ENCODE results near the gene SYTL1. TPM values are rescaled to one million over a fixed set of nuclear protein-coding genes. Genes with fewer than 3 reads are reported as not detected.

SYTL1 gene
- total RNA-seq, 3 donors from 2014 or later (not counting 1 experiment from before 2014, with no cell fraction given): 244 to 312 (median 273) TPM

DNA sequence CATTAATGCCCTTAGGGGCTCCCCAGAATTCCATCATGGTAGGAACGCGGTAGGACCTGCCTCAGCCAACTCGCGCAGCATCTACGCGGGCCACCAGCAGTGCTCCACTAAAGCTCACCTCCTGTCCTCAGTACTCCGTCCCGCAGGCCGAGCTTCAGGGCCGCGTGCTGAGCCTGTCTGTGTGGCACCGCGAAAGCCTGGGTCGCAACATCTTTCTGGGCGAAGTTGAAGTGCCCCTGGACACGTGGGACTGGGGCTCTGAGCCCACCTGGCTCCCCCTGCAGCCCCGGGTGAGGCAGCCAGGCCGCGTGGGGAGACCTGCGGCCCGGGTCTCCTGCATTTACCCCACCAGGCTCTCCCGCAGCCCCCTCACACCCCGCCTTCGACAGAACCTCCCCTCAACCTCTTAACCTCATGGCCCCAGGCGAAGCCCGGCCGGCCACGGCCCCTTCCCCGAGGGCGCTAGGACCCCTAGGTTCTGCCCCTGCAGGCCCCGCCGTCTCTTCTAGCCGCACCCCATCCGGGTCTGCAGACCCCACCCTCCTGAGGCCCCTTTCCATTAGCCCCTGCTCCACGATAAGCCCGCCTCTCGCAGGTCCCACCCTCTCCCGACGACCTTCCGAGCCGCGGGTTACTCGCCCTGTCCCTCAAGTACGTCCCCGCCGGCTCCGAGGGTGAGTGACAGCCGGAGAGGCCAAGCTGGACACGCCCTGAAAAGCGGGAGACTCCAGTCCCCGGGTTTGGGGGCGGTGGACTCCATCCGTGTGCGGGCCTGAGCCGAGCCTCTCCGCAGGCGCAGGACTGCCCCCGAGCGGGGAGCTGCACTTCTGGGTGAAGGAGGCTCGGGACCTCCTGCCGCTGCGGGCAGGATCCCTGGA is 9.1 kb downstream of the SYTL1 start:
- Mint-ChIP-seq H3K4me1 (peaks cover 21 to 27% of the 10 kb centered on the region in 2 donors), H3K27ac (no peak overlapping the region), H3K36me3 (no peaks in the 10 kb centered on the region), H3K27me3 (ENCODE audit: low read depth in 2 of 2) (no peaks in the 10 kb centered on the region), H3K9me3 (no peaks in the 10 kb centered on the region), H3K4me3 (no peak overlapping the region)
- H3K27ac ChIP-seq (ENCODE audit: low read length): no peak overlapping the region
- H3K9me3 ChIP-seq (ENCODE audit: control insufficient read depth, insufficient read depth, low read length): no peaks in the 10 kb centered on the region
- WGBS (ENCODE audit: insufficient coverage): 95% methylated on average over 62 of the region's 62 CpGs
- H3K27me3 ChIP-seq (ENCODE audit: control insufficient read depth, insufficient read depth, low read length): no peaks in the 10 kb centered on the region
- intact Hi-C loops (cut with micrococcal nuclease): no loop called here
- peaks cover 40% of the 10 kb centered on the region for H3K36me3 ChIP-seq (ENCODE audit: control insufficient read depth, insufficient read depth, low read length)
- no peak for DNase-seq
- no peak for ATAC-seq
- no peak overlapping the region for H3K4me3 ChIP-seq (ENCODE audit: low read length)
- peaks cover 23% of the 10 kb centered on the region for H3K4me1 ChIP-seq (ENCODE audit: control insufficient read depth, insufficient read depth, low read length)
- TF ChIP-seq, protein P1, sequence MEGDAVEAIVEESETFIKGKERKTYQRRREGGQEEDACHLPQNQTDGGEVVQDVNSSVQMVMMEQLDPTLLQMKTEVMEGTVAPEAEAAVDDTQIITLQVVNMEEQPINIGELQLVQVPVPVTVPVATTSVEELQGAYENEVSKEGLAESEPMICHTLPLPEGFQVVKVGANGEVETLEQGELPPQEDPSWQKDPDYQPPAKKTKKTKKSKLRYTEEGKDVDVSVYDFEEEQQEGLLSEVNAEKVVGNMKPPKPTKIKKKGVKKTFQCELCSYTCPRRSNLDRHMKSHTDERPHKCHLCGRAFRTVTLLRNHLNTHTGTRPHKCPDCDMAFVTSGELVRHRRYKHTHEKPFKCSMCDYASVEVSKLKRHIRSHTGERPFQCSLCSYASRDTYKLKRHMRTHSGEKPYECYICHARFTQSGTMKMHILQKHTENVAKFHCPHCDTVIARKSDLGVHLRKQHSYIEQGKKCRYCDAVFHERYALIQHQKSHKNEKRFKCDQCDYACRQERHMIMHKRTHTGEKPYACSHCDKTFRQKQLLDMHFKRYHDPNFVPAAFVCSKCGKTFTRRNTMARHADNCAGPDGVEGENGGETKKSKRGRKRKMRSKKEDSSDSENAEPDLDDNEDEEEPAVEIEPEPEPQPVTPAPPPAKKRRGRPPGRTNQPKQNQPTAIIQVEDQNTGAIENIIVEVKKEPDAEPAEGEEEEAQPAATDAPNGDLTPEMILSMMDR (IDR thresholded peaks at IDR 0.05): no peak

- no peak overlapping the region for H3K4me3 ChIP-seq (ENCODE audit: low read length)
- H3K27ac ChIP-seq (ENCODE audit: low read length): no peak overlapping the region
- H3K9me3 ChIP-seq (ENCODE audit: control insufficient read depth, insufficient read depth, low read length): no peaks in the 10 kb centered on the region
- H3K36me3 ChIP-seq (ENCODE audit: control insufficient read depth, insufficient read depth, low read length): peaks cover 33% of the 10 kb centered on the region
- no peaks in the 10 kb centered on the region for H3K36me3 Mint-ChIP-seq
- peaks cover 31% of the 10 kb centered on the region for H3K4me1 ChIP-seq (ENCODE audit: control insufficient read depth, insufficient read depth, low read length)
- intact Hi-C loops (cut with micrococcal nuclease): no loop called here
- ATAC-seq: no peak
- no peak for DNase-seq
- WGBS (ENCODE audit: insufficient coverage): 93% methylated on average over 8 of the region's 8 CpGs
- H3K9me3 Mint-ChIP-seq: no peaks in the 10 kb centered on the region
- H3K27me3 ChIP-seq (ENCODE audit: control insufficient read depth, insufficient read depth, low read length): no peaks in the 10 kb centered on the region
- H3K27ac Mint-ChIP-seq: no peak overlapping the region
- TF ChIP-seq, protein P1 (IDR thresholded peaks at IDR 0.05): no peak
- H3K27me3 Mint-ChIP-seq (ENCODE audit: low read depth in 2 of 2): no peaks in the 10 kb centered on the region
- peaks cover 16 to 27% of the 10 kb centered on the region in 2 donors for H3K4me1 Mint-ChIP-seq
- H3K4me3 Mint-ChIP-seq: no peak overlapping the region
Observed at GRCh38 chr1:27351541-27352107, 9.8 kb downstream of the SYTL1 start.

DNA sequence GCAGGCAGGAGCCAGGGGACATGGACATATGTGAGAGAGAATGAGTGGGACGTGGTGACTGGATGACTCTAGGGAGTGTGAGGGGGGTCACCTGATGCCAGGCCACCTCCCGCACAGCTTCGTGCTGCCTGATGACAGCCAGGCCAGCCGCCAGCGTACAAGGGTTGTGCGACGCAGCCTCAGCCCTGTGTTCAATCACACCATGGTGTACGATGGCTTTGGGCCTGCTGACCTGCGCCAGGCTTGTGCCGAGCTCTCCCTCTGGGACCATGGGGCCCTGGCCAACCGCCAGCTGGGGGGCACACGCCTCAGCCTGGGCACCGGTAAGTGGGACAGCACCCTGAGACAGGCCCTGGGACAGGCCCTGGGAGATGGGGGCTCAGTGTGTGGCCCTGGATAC is 11.3 kb downstream of the SYTL1 start:
- no peaks in the 10 kb centered on the region for H3K27me3 Mint-ChIP-seq (ENCODE audit: low read depth in 2 of 2)
- Histone ChIP-seq H3K36me3 (ENCODE audit: control insufficient read depth, insufficient read depth, low read length) (peaks cover 23% of the 10 kb centered on the region), H3K4me3 (ENCODE audit: low read length) (no peak overlapping the region), H3K27ac (ENCODE audit: low read length) (no peak overlapping the region), H3K4me1 (ENCODE audit: control insufficient read depth, insufficient read depth, low read length) (peaks cover 46% of the 10 kb centered on the region), H3K9me3 (ENCODE audit: control insufficient read depth, insufficient read depth, low read length) (no peaks in the 10 kb centered on the region), H3K27me3 (ENCODE audit: control insufficient read depth, insufficient read depth, low read length) (no peaks in the 10 kb centered on the region)
- intact Hi-C loops (cut with micrococcal nuclease): no loop called here
- no peaks in the 10 kb centered on the region for H3K9me3 Mint-ChIP-seq
- no peak overlapping the region for H3K4me3 Mint-ChIP-seq
- DNase-seq: no peak
- H3K27ac Mint-ChIP-seq: no peak overlapping the region
- WGBS (ENCODE audit: insufficient coverage): 97% methylated on average over 13 of the region's 13 CpGs
- TF ChIP-seq, protein P1 (IDR thresholded peaks at IDR 0.05): no peak
- no peaks in the 10 kb centered on the region for H3K36me3 Mint-ChIP-seq
- no peak for ATAC-seq
- H3K4me1 Mint-ChIP-seq: peaks cover 13 to 23% of the 10 kb centered on the region in 2 donors
